H1 (cell line): ENCODE data around the gene NEGR1. TPM values are rescaled to one million over a fixed set of nuclear protein-coding genes. Genes with fewer than 3 reads are reported as not detected.

ENCODE experiments used
- CTCF ChIA-PET: fragments of 300-600 bp; sonication (Branson Sonifier 250); formaldehyde crosslinking; loops from one replicate; lab custom pipeline; 2021; ENCODE audit not compliant: partially characterized antibody; lab: Charles Lee
- POLR2A ChIA-PET: fragments of 300-600 bp; sonication (Branson Sonifier 250); formaldehyde crosslinking; loops from one replicate; lab custom pipeline; 2021; ENCODE audit warnings: inconsistent platforms; ENCODE audit not compliant: partially characterized antibody; lab: Charles Lee
- DNase-seq, 2 experiments: peaks; one replicate each; pipeline versions ENCODE4 v3.0.0 to v3.0.0-alpha.2; 2010 to 2022; ENCODE audit warnings: low spot score in 2 of 2, low read depth in 1 of 2, mixed read lengths in 1 of 2
- FAIRE-seq: peaks from 2 replicates; lab custom pipeline; 2011; peaks lifted over from hg19 to GRCh38; lab: Jason Lieb, UNC
- H2AFZ ChIP-seq: 2 replicates; pipeline ENCODE4 v1.8.1; 2012; ENCODE audit warnings: low read length, inconsistent platforms
- H2AK5ac ChIP-seq: 2 replicates; pipeline ENCODE4 v1.6.1; 2013; ENCODE audit warnings: low read depth, low read length
- H2BK120ac ChIP-seq: replicated peaks from 2 replicates; pipeline ENCODE3; 2013; ENCODE audit warnings: low read depth, low read length, inconsistent platforms
- H2BK12ac ChIP-seq: 2 replicates; pipeline ENCODE4 v1.6.1; 2013; ENCODE audit warnings: low read depth, low read length
- H2BK15ac ChIP-seq: 2 replicates; pipeline ENCODE4 v1.6.1; 2013; ENCODE audit warnings: low read length
- H2BK20ac ChIP-seq: 2 replicates; pipeline ENCODE4 v1.6.1; 2013; ENCODE audit warnings: low read length
- H2BK5ac ChIP-seq: 2 replicates; pipeline ENCODE4 v1.6.1; 2013; ENCODE audit warnings: low read depth, low read length
- H3K14ac ChIP-seq: 2 replicates; pipeline ENCODE4 v1.6.1; 2013; ENCODE audit warnings: inconsistent platforms; ENCODE audit not compliant: insufficient read length
- H3K18ac ChIP-seq: 2 replicates; pipeline ENCODE4 v1.6.1; 2013; ENCODE audit warnings: low read length; ENCODE audit errors: extremely low read depth
- H3K23ac ChIP-seq: 2 replicates; pipeline ENCODE4 v1.6.1; 2013; ENCODE audit warnings: inconsistent platforms; ENCODE audit not compliant: insufficient read length
- H3K23me2 ChIP-seq: 2 replicates; pipeline ENCODE4 v1.6.1; 2013; ENCODE audit warnings: low read depth, low read length
- H3K27ac ChIP-seq: 2 replicates; pipeline ENCODE4 v1.6.1; 2011; ENCODE audit warnings: low read depth, low read length, inconsistent platforms
- H3K27me3 ChIP-seq, 4 experiments: replicated peaks in 1 of 4; 1 replicate in 1 of 4; 2 replicates in 3 of 4; pipeline versions ENCODE4 v1.6.1 to v1.8.1; 2011 to 2013; ENCODE audit warnings: low read length in 3 of 4, mild to moderate bottlenecking in 3 of 4, inconsistent platforms in 2 of 4, mixed read lengths in 2 of 4, moderate library complexity in 1 of 4; ENCODE audit not compliant: control insufficient read depth in 3 of 4, insufficient read depth in 3 of 4; ENCODE audit errors: extremely low read depth in 1 of 4
- H3K36me3 ChIP-seq, 4 experiments: 2 replicates each; pipeline versions ENCODE4 v1.6.1 to v1.8.1; 2011 to 2013; ENCODE audit warnings: mild to moderate bottlenecking in 4 of 4, low read length in 3 of 4, moderate library complexity in 2 of 4, control low read depth in 1 of 4, inconsistent platforms in 1 of 4; ENCODE audit not compliant: insufficient read depth in 4 of 4, control insufficient read depth in 2 of 4
- H3K4ac ChIP-seq: replicated peaks from 2 replicates; pipeline ENCODE3; 2013; ENCODE audit warnings: low read length, low read depth, mixed read lengths, inconsistent platforms; ENCODE audit not compliant: insufficient read length
- H3K4me1 ChIP-seq, 4 experiments: replicated peaks in 1 of 4; 1 replicate in 1 of 4; 2 replicates in 3 of 4; pipeline versions ENCODE4 v1.6.1 to v1.8.1; 2011 to 2013; ENCODE audit warnings: low read length in 3 of 4, inconsistent platforms in 2 of 4, mixed read lengths in 1 of 4; ENCODE audit not compliant: insufficient read depth in 4 of 4, control insufficient read depth in 3 of 4
- H3K4me2 ChIP-seq, 2 experiments: 2 replicates each; pipeline versions ENCODE4 v1.6.1 to v1.8.1; 2011 to 2013; ENCODE audit warnings: low read depth in 2 of 2, low read length in 2 of 2, control low read depth in 1 of 2, inconsistent platforms in 1 of 2, mild to moderate bottlenecking in 1 of 2; ENCODE audit not compliant: insufficient read depth in 1 of 2
- H3K4me3 ChIP-seq, 4 experiments: fragments of 200-600, 300-600 bp in 1 of 4; sonication (generic), shearing (Covaris generic), sonication (Bioruptor Twin) in 1 of 4; 2 replicates each; pipeline versions ENCODE4 v1.5.1 to v1.8.1; 2011 to 2016; ENCODE audit warnings: low read length in 4 of 4, low read depth in 3 of 4, control low read depth in 2 of 4, inconsistent platforms in 2 of 4, mild to moderate bottlenecking in 2 of 4, mixed read lengths in 1 of 4, moderate library complexity in 1 of 4; ENCODE audit not compliant: insufficient read depth in 2 of 4; ENCODE audit errors: extremely low read depth in 1 of 4
- H3K56ac ChIP-seq: replicated peaks from 2 replicates; pipeline ENCODE3; 2013; ENCODE audit warnings: low read depth, mild to moderate bottlenecking, mixed read lengths, low read length, inconsistent platforms; ENCODE audit not compliant: insufficient read length
- H3K79me1 ChIP-seq: 2 replicates; pipeline ENCODE4 v1.6.1; 2013; ENCODE audit warnings: low read depth, low read length, control low read depth
- H3K79me2 ChIP-seq, 2 experiments: 2 replicates each; pipeline versions ENCODE4 v1.6.1 to v1.8.1; 2012 to 2013; ENCODE audit warnings: low read length in 2 of 2, mild to moderate bottlenecking in 2 of 2, inconsistent platforms in 1 of 2; ENCODE audit not compliant: insufficient read depth in 2 of 2, control insufficient read depth in 1 of 2
- H3K9ac ChIP-seq, 4 experiments: replicated peaks in 1 of 4; 1 replicate in 1 of 4; 2 replicates in 3 of 4; pipeline versions ENCODE4 v1.6.1 to v1.8.1; 2011 to 2013; ENCODE audit warnings: low read depth in 3 of 4, low read length in 3 of 4, control low read depth in 2 of 4, mild to moderate bottlenecking in 2 of 4, moderate library complexity in 2 of 4, inconsistent platforms in 1 of 4; ENCODE audit errors: extremely low read depth in 1 of 4
- H3K9me3 ChIP-seq, 2 experiments: 2 replicates each; pipeline versions ENCODE4 v1.6.1 to v1.8.1; 2012 to 2013; ENCODE audit warnings: mild to moderate bottlenecking in 2 of 2, moderate library complexity in 2 of 2, control low read depth in 1 of 2, inconsistent platforms in 1 of 2, low read depth in 1 of 2, low read length in 1 of 2, mixed read lengths in 1 of 2; ENCODE audit not compliant: insufficient read depth in 2 of 2
- H4K20me1 ChIP-seq, 2 experiments: replicated peaks in 1 of 2; 2 replicates each; pipeline versions ENCODE3 to v1.8.1; 2011 to 2013; ENCODE audit warnings: inconsistent platforms in 2 of 2, low read length in 2 of 2, mild to moderate bottlenecking in 1 of 2; ENCODE audit not compliant: insufficient read depth in 2 of 2, control insufficient read depth in 1 of 2
- H4K5ac ChIP-seq: 2 replicates; pipeline ENCODE4 v1.6.1; 2013; ENCODE audit warnings: low read length, low read depth, mixed read lengths, inconsistent platforms; ENCODE audit not compliant: insufficient read length
- H4K8ac ChIP-seq: 2 replicates; pipeline ENCODE4 v1.8.0; 2013; ENCODE audit warnings: mild to moderate bottlenecking, moderate library complexity, low read length, inconsistent platforms; ENCODE audit not compliant: insufficient read depth; ENCODE audit errors: extremely low read depth
- H4K91ac ChIP-seq: replicated peaks from 2 replicates; pipeline ENCODE3; 2013; ENCODE audit warnings: low read length, mixed read lengths, inconsistent platforms; ENCODE audit not compliant: insufficient read length
- BACH1 ChIP-seq: IDR thresholded peaks from 2 replicates; pipeline ENCODE4 v1.6.1; 2012; ENCODE audit warnings: low read length, improper control_type of control experiment
- CEBPB ChIP-seq: IDR thresholded peaks from 2 replicates; pipeline ENCODE4 v1.6.1; 2012; ENCODE audit warnings: low read depth, low read length
- CHD1 ChIP-seq: IDR thresholded peaks from 2 replicates; pipeline ENCODE4 v1.6.1; 2012; ENCODE audit warnings: low read depth, low read length, improper control_type of control experiment
- EP300 ChIP-seq, 2 experiments: IDR thresholded peaks; 1 replicate in 1 of 2; 2 replicates in 1 of 2; pipeline ENCODE4 v1.6.1; 2011 to 2012; ENCODE audit warnings: low read depth in 2 of 2, low read length in 2 of 2, mild to moderate bottlenecking in 2 of 2, borderline replicate concordance in 1 of 2, inconsistent platforms in 1 of 2, moderate library complexity in 1 of 2
- GABPA ChIP-seq: IDR thresholded peaks from 2 replicates; pipeline ENCODE4 v1.6.1; 2011; ENCODE audit warnings: mild to moderate bottlenecking, low read length, moderate library complexity, borderline replicate concordance; ENCODE audit not compliant: insufficient read depth
- KDM4A ChIP-seq: IDR thresholded peaks from one replicate; pipeline ENCODE4 v1.7.1; 2012; ENCODE audit warnings: low read depth, mild to moderate bottlenecking, moderate library complexity, low read length, inconsistent platforms; ENCODE audit not compliant: severe bottlenecking
- KDM5A ChIP-seq: fragments of 200-600 bp; IDR thresholded peaks from 2 replicates; pipeline ENCODE4 v1.7.1; 2012; ENCODE audit warnings: mild to moderate bottlenecking, low read length, inconsistent platforms, mixed read lengths
- MAFK ChIP-seq: IDR thresholded peaks from 2 replicates; pipeline ENCODE4 v1.6.1; 2012; ENCODE audit warnings: low read depth, mild to moderate bottlenecking, improper control_type of control experiment, low read length
- NANOG ChIP-seq: IDR thresholded peaks from 2 replicates; pipeline ENCODE4 v1.6.1; 2011; ENCODE audit warnings: low read length, low read depth, mild to moderate bottlenecking, inconsistent platforms; ENCODE audit not compliant: insufficient read depth, poor library complexity, severe bottlenecking
- PHF8 ChIP-seq: fragments of 200-600 bp; sonication (generic); conservative IDR thresholded peaks from 2 replicates; pipeline ENCODE4 v1.7.1; 2012; ENCODE audit warnings: low read depth, mild to moderate bottlenecking, inconsistent platforms, low read length, moderate library complexity
- RBBP5 ChIP-seq: IDR thresholded peaks from 2 replicates; pipeline ENCODE4 v1.7.1; 2012; ENCODE audit warnings: low read depth, mild to moderate bottlenecking, inconsistent platforms, low read length, moderate library complexity, borderline replicate concordance
- RFX5 ChIP-seq: IDR thresholded peaks from 2 replicates; pipeline ENCODE4 v1.6.1; 2011; ENCODE audit warnings: low read depth, low read length, improper control_type of control experiment, borderline replicate concordance
- SP1 ChIP-seq: IDR thresholded peaks from 2 replicates; pipeline ENCODE4 v1.6.1; 2011; ENCODE audit warnings: low read depth, low read length
- TAF1 ChIP-seq: IDR thresholded peaks from 2 replicates; pipeline ENCODE4 v1.6.1; 2011; ENCODE audit warnings: mild to moderate bottlenecking, low read depth, low read length
- TBP ChIP-seq: IDR thresholded peaks from 2 replicates; pipeline ENCODE4 v1.6.1; 2011; ENCODE audit warnings: low read depth, low read length, improper control_type of control experiment
- YY1 ChIP-seq: IDR thresholded peaks from 2 replicates; pipeline ENCODE4 v1.6.1; 2011; ENCODE audit warnings: low read depth, mild to moderate bottlenecking, low read length
- WGBS, 2 experiments: shearing (Covaris generic) in 1 of 2; methylation state at CpG; one replicate each; pipeline versions ENCODE4 v1.1.6 to v1.1.7; 2013 to 2015; ENCODE audit warnings: low lambda C conversion rate in 2 of 2, mixed read lengths in 2 of 2, inconsistent platforms in 1 of 2, low coverage in 1 of 2, missing lambda C conversion rate in 1 of 2; ENCODE audit not compliant: insufficient replicate concordance in 2 of 2, insufficient coverage in 1 of 2, insufficient read length in 1 of 2; ENCODE audit errors: extremely low coverage in 1 of 2, missing lambda C conversion rate in 1 of 2; 5-methylcytosine and 5-hydroxymethylcytosine counted together
- polyA plus RNA-seq, 7 experiments: library from polyadenylated mRNA; depleted of rRNA in 3 of 7; stranded (reverse) in 5 of 7; unstranded in 2 of 7; fragments of >200 nt in 5 of 7; fragments of 200-250 nt in 2 of 7; gene quantifications; 1 replicate in 5 of 7; 2 replicates in 1 of 7; 4 replicates in 1 of 7; pipeline versions ENCODE4 v1.2.1 to v1.2.3, GENCODE V29; 2011 to 2013; ENCODE audit warnings: missing spikeins in 2 of 7, mixed read lengths in 2 of 7
- total RNA-seq: library from RNA; stranded (reverse); fragmentation: NEBNext Ultra II Directional; extraction: Animal tissue kit (Norgen Biotek cat#: 25700); gene quantifications from 2 replicates; pipeline ENCODE4 v1.2.1, GENCODE V29; 2021

Gene NEGR1
- total and polyA plus RNA-seq, 2 of the 8 experiments (the other 6 are each of a cell fraction or from before 2014, with no cell fraction given) = 0.71 to 1.3 TPM

DNA sequence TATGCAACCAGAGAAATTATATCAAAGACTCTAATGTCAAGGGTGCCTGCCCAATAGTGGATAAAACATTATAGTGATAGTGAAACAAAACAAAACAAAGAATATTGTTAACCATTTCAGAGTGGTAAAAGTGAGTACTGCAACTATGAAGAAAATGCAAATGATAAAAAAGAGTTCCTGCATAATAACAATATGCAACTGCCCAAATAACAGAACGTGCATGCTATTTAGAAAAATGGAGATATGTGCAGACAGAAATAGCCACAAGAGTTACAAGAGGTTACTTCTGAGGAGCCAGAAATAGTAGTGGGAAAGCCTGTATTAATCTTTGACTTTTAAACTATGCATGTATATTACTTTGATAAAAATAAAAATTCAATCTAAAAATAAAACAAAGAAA is 302.5 kb downstream of the NEGR1 start:
- Histone ChIP-seq H3K27me3 (no peaks in the 10 kb centered on the region), H2AFZ (no peak overlapping the region), H4K91ac (no peak overlapping the region), H3K23ac (no peak overlapping the region), H3K79me2 (no peaks in the 10 kb centered on the region), H2BK20ac (no peak overlapping the region), H4K5ac (no peak overlapping the region), H3K14ac (no peak overlapping the region), H4K8ac (no peak overlapping the region), H2BK5ac (no peak overlapping the region), H3K79me1 (no peaks in the 10 kb centered on the region), H3K27ac (no peak overlapping the region), H4K20me1 (no peaks in the 10 kb centered on the region), H3K4me3 (no peak overlapping the region), H2BK12ac (no peak overlapping the region), H3K9ac (no peak overlapping the region), H3K4me2 (no peak overlapping the region), H3K4ac (no peak overlapping the region), H2BK120ac (no peak overlapping the region), H3K18ac (no peak overlapping the region), H3K23me2 (no peaks in the 10 kb centered on the region), H2AK5ac (no peak overlapping the region), H3K56ac (no peak overlapping the region), H3K9me3 (no peaks in the 10 kb centered on the region), H3K4me1 (no peaks in the 10 kb centered on the region), H3K36me3 (no peaks in the 10 kb centered on the region), H2BK15ac (no peak overlapping the region)
- WGBS, 2 experiments = 92% methylated on average over 1 of the region's 1 CpG; no CpG with 5 or more reads in 1 of the 2 experiments
- no peak for DNase-seq
- no peak for FAIRE-seq
- ChIA-PET CTCF (no interaction called here), POLR2A (no interaction called here)
- TF ChIP-seq RBBP5 = no peak
- TF ChIP-seq YY1 = no peak
- TF ChIP-seq PHF8 = no peak
- no peak for TF ChIP-seq BACH1
- TF ChIP-seq GABPA = no peak
- no peak for TF ChIP-seq EP300 (IDR thresholded peaks at IDR 0.05; ENCODE audit: borderline replicate concordance in 1 of 2, low read depth in 2 of 2, low read length in 2 of 2)
- TF ChIP-seq CEBPB = no peak
- no peak for TF ChIP-seq CHD1
- TF ChIP-seq MAFK = no peak
- TF ChIP-seq RFX5 = no peak
- TF ChIP-seq KDM4A = no peak
- no peak for TF ChIP-seq SP1
- TF ChIP-seq NANOG = no peak
- no peak for TF ChIP-seq KDM5A
- TF ChIP-seq TBP = no peak
- no peak for TF ChIP-seq TAF1
